CD4-positive, alpha-beta T cell treated with Interleukin-6 at 100 ng/mL for 8 hours (primary cell): ENCODE data around the gene C4B.
"Not testable (repeated sequence)": the region's sequence is repeated elsewhere in the genome, so short reads cannot be mapped to it uniquely, and the experiment has no call there.

Experiments used
- DNase-seq: peaks from one replicate; pipeline ENCODE4 v3.0.0-alpha.2; 2020; ENCODE audit warnings: mixed read lengths, low spot score

The C4B gene

GRCh38 chr6:32014547-32014946 lies at the start of gene C4B:
Gene C4B, plus strand, starts transcription at chr6:32014795. Its CDS starts 51 bp downstream, at chr6:32014846.
- not testable (repeated sequence) for DNase-seq

- no peak for DNase-seq
Measured at GRCh38 chr6:31965700-31966099, 48.9 kb upstream of the C4B start.

GRCh38 chr6:31966506-31966905 lies 48.1 kb upstream of the C4B start:
- no peak for DNase-seq

- DNase-seq, result no peak
Measured at GRCh38 chr6:31966997-31967925, 47.3 kb upstream of the C4B start.

GRCh38 chr6:31967926-31968320 lies 46.7 kb upstream of the C4B start:
- DNase-seq, result no peak

- no peak for DNase-seq
Measured at GRCh38 chr6:31968326-31968725, 46.3 kb upstream of the C4B start.

- DNase-seq, result no peak
Measured at GRCh38 chr6:31968791-31969711, 45.5 kb upstream of the C4B start.

GRCh38 chr6:31969712-31970603 lies 44.6 kb upstream of the C4B start:
- DNase-seq, result no peak

GRCh38 chr6:31970604-31971271 lies 43.9 kb upstream of the C4B start:
- no peak for DNase-seq

- no peak for DNase-seq
Measured at GRCh38 chr6:31971279-31971992, 43.2 kb upstream of the C4B start.

- peak; percentile 96 for DNase-seq
Measured at GRCh38 chr6:31971993-31972708, 42.4 kb upstream of the C4B start, which contains the start of gene DXO. Gene DXO, minus strand, starts transcription at chr6:31972138. Its CDS starts 463 bp downstream, at chr6:31971675.

GRCh38 chr6:31972709-31973350 lies 41.8 kb upstream of the C4B start:
- no peak for DNase-seq

GRCh38 chr6:31976065-31976464 lies 38.5 kb upstream of the C4B start:
- DNase-seq, result not testable (repeated sequence)

GRCh38 chr6:31977816-31978431 lies 36.7 kb upstream of the C4B start:
- no peak for DNase-seq

- no peak for DNase-seq
Measured at GRCh38 chr6:31978831-31979230, 35.8 kb upstream of the C4B start.

- no peak for DNase-seq
Measured at GRCh38 chr6:31979238-31979898, 35.2 kb upstream of the C4B start.

- not testable (repeated sequence) for DNase-seq
Measured at GRCh38 chr6:31980195-31980876, 34.3 kb upstream of the C4B start.
